Measurements from ENCODE around the gene LIN7A. TPM values are rescaled to one million over a fixed set of nuclear protein-coding genes. Genes with fewer than 3 reads are reported as not detected.
A peak's percentile ranks its signal among the peaks of the same experiment; 100 is the strongest.

The LIN7A gene
- total and polyA plus RNA-seq, 7 donors = 0.60 to 10.7 (median 4.6) TPM

DNA sequence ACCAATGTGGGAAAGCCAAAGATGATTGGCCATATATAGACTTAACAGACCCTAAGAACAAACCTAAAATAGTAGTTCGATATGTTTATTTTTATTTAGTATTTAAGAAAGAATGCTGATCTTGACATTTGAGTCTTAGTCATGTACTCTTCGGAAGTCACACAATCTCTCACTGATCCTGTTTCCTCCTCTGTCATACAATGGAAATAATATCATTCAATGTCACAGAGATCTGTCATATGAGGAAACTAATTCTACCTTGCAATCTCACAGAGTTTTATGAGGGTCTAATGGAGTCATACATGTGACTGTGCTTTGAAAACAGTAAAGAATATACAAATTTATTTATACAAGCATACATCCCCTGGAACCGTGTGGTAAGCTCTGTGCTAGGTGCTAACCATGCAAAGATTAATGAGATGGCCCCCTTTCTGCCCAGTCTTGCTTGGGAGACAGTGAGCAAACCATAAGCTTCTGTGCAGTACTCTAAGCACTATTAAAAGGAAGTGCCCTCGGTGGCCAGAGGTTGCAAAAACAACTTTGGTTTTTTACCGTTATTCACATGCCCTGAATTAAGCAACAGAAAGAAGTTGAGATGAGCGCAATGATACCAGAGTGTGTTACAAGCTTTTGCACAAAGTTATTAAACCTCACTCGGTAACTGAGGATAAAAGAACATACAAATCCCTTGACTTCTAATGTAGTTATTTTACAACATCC lies 1.7 kb upstream of the LIN7A start:
- intact Hi-C loops (cut with DNase I) = loop anchor here (10.0 kb wide), 1 partner anchor 325 kb away; no protein-coding TSS in a partner anchor
- Histone ChIP-seq H3K4me1 (peaks cover 0 to 14% (median 3%) of the 10 kb centered on the region in 4 donors), H3K36me3 (no peaks in the 10 kb centered on the region), H3K9me3 (no peaks in the 10 kb centered on the region), H3K27me3 (peaks cover 0 to 13% (median 6%) of the 10 kb centered on the region in 3 donors), H3K27ac (no peak overlapping the region), H3K4me3 (no peak overlapping the region)
- WGBS, 2 donors = 64 to 75% methylated on average over 7 of the region's 7 CpGs
- no peak for DNase-seq
- TF ChIP-seq POLR2AphosphoS5 (IDR thresholded peaks at IDR 0.05) (no peak), POLR2A (IDR thresholded peaks at IDR 0.05) (no peak), EP300 (IDR thresholded peaks at IDR 0.05) (no peak)
- TF ChIP-seq, protein P1, sequence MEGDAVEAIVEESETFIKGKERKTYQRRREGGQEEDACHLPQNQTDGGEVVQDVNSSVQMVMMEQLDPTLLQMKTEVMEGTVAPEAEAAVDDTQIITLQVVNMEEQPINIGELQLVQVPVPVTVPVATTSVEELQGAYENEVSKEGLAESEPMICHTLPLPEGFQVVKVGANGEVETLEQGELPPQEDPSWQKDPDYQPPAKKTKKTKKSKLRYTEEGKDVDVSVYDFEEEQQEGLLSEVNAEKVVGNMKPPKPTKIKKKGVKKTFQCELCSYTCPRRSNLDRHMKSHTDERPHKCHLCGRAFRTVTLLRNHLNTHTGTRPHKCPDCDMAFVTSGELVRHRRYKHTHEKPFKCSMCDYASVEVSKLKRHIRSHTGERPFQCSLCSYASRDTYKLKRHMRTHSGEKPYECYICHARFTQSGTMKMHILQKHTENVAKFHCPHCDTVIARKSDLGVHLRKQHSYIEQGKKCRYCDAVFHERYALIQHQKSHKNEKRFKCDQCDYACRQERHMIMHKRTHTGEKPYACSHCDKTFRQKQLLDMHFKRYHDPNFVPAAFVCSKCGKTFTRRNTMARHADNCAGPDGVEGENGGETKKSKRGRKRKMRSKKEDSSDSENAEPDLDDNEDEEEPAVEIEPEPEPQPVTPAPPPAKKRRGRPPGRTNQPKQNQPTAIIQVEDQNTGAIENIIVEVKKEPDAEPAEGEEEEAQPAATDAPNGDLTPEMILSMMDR (IDR thresholded peaks at IDR 0.05) = no peak

- peaks cover 0 to 13% (median 6%) of the 10 kb centered on the region in 3 donors for H3K27me3 ChIP-seq
- 38 to 64% methylated on average over 7 of the region's 7 CpGs for WGBS, 2 donors
- DNase-seq = no peak
- H3K27ac ChIP-seq = no peak overlapping the region
- no peaks in the 10 kb centered on the region for H3K36me3 ChIP-seq
- no peaks in the 10 kb centered on the region for H3K9me3 ChIP-seq
- intact Hi-C loops (cut with DNase I) = loop anchor here (10.0 kb wide), 1 partner anchor 326 kb away; no protein-coding TSS in a partner anchor
- H3K4me3 ChIP-seq = no peak overlapping the region
- TF ChIP-seq POLR2AphosphoS5 (IDR thresholded peaks at IDR 0.05) (no peak), EP300 (IDR thresholded peaks at IDR 0.05) (no peak)
- TF ChIP-seq, protein P1 (IDR thresholded peaks at IDR 0.05) = no peak
- H3K4me1 ChIP-seq = peaks cover 0 to 14% (median 3%) of the 10 kb centered on the region in 4 donors
These were observed 663 bp upstream of the LIN7A start for GRCh38 chr12:80938397-80938796.

GRCh38 chr12:80936642-80937390 lies 918 bp downstream of the LIN7A start:
- Histone ChIP-seq H3K9me3 (no peaks in the 10 kb centered on the region), H3K36me3 (no peaks in the 10 kb centered on the region), H3K27ac (peak overlapping the region; percentile 42 to 73 (median 72)), H3K27me3 (peaks cover 0 to 13% (median 6%) of the 10 kb centered on the region in 3 donors), H3K4me3 (peak overlapping the region; percentile 51 to 81 (median 69)), H3K4me1 (peaks cover 0 to 14% (median 3%) of the 10 kb centered on the region in 4 donors)
- TF ChIP-seq, protein P1 (IDR thresholded peaks at IDR 0.05) = no peak
- DNase-seq = peak; percentile 69
- intact Hi-C loops (cut with DNase I) = loop anchor here (10.0 kb wide), 1 partner anchor 328 kb away; no protein-coding TSS in a partner anchor
- 1% methylated on average over 67 of the region's 67 CpGs for WGBS, 2 donors

GRCh38 chr12:80936353-80936641 lies 1.4 kb downstream of the LIN7A start:
- intact Hi-C loops (cut with DNase I) = loop anchor here (10.0 kb wide), 1 partner anchor 329 kb away; no protein-coding TSS in a partner anchor
- peak; percentile 66 for DNase-seq
- H3K4me1 ChIP-seq = peaks cover 0 to 14% (median 3%) of the 10 kb centered on the region in 4 donors
- H3K27me3 ChIP-seq = peaks cover 0 to 13% (median 6%) of the 10 kb centered on the region in 3 donors
- peak overlapping the region; percentile 51 to 81 (median 69) for H3K4me3 ChIP-seq
- H3K27ac ChIP-seq = peak overlapping the region in 3 of 4 donors; percentile 72 to 73 (median 72)
- WGBS, 2 donors = 3% methylated on average over 11 of the region's 11 CpGs
- no peaks in the 10 kb centered on the region for H3K36me3 ChIP-seq
- no peak for TF ChIP-seq EP300 (IDR thresholded peaks at IDR 0.05)
- TF ChIP-seq, protein P1 (IDR thresholded peaks at IDR 0.05) = no peak
- TF ChIP-seq POLR2AphosphoS5 (IDR thresholded peaks at IDR 0.05) = no peak
- TF ChIP-seq POLR2A (IDR thresholded peaks at IDR 0.05) = no peak
- no peaks in the 10 kb centered on the region for H3K9me3 ChIP-seq
